Gastroesophageal sphincter (tissue), 4 donors: ENCODE results near the gene INPP4B. TPM values are rescaled to one million over a fixed set of nuclear protein-coding genes. Genes with fewer than 3 reads are reported as not detected.

Experiments
- ATAC-seq: fragments of 150-250 bp; one replicate; pipeline ENCODE4 v1.9.1; 2016; ENCODE audit warnings: mild to moderate bottlenecking, moderate library complexity
- H3K27ac ChIP-seq, 4 donors: fragments of 200-600 bp; sonication (generic) in 3 of 4; 1 replicate in 3 of 4; 2 replicates in 1 of 4; pipeline ENCODE4 v1.5.1; 2016 to 2019
- H3K27me3 ChIP-seq: fragments of 200-600 bp; sonication (generic); one replicate; pipeline ENCODE4 v1.5.1; 2019
- H3K36me3 ChIP-seq, 2 donors: fragments of 200-600 bp; sonication (generic); one replicate each; pipeline ENCODE4 v1.5.1; 2019; ENCODE audit warnings: control low read depth in 1 of 2
- H3K4me1 ChIP-seq, 3 donors: fragments of 200-600 bp; sonication (generic); 1 replicate in 2 of 3; 2 replicates in 1 of 3; pipeline ENCODE4 v1.5.1; 2016 to 2019; ENCODE audit warnings: control low read depth in 2 of 3
- H3K4me3 ChIP-seq, 2 donors: fragments of 200-600 bp; sonication (generic); one replicate each; pipeline ENCODE4 v1.5.1; 2019; ENCODE audit warnings: mild to moderate bottlenecking in 1 of 2, moderate library complexity in 1 of 2
- H3K9me3 ChIP-seq, 3 donors: fragments of 200-600 bp; sonication (generic); one replicate each; pipeline ENCODE4 v1.5.1; 2017 to 2019; ENCODE audit warnings: control low read depth in 2 of 3
- CTCF ChIP-seq, 4 experiments: fragments of 200-600 bp in 2 of 4; fragments of 450-650 bp in 2 of 4; sonication (generic) in 1 of 4; IDR thresholded peaks; one replicate each; pipeline ENCODE4 v1.5.1; 2017 to 2019; ENCODE audit warnings: antibody characterized with exemption in 4 of 4, mild to moderate bottlenecking in 2 of 4, moderate library complexity in 2 of 4
- EP300 ChIP-seq: sonication (generic); formaldehyde crosslinking; IDR thresholded peaks from one replicate; pipeline ENCODE4 v1.6.1; 2017; ENCODE audit warnings: antibody characterized with exemption, mild to moderate bottlenecking
- POLR2A ChIP-seq, 2 donors: fragments of 450-650 bp; IDR thresholded peaks; one replicate each; pipeline ENCODE4 v1.6.1; 2017; ENCODE audit warnings: antibody characterized with exemption in 2 of 2, mild to moderate bottlenecking in 2 of 2, moderate library complexity in 1 of 2
- POLR2AphosphoS5 ChIP-seq: sonication (generic); formaldehyde crosslinking; IDR thresholded peaks from one replicate; pipeline ENCODE4 v1.6.1; 2017; ENCODE audit warnings: antibody characterized with exemption
- WGBS, 2 donors: methylation state at CpG; one replicate each; pipeline ENCODE4 v1.1.5; 2018; ENCODE audit warnings: low coverage in 1 of 2; 5-methylcytosine and 5-hydroxymethylcytosine counted together
- total RNA-seq, 4 donors: library from RNA; depleted of rRNA; stranded (reverse); fragments of >200 nt; gene quantifications; one replicate each; pipeline ENCODE4 v1.1.0, GENCODE V29; 2016

Gene INPP4B
- total RNA-seq, 4 donors from 2014 or later = 17.6 to 63.8 (median 31.3) TPM

GRCh38 chr4:141977433-141977832, 868.7 kb downstream of the INPP4B start:
- Histone ChIP-seq H3K27me3 (no peaks in the 10 kb centered on the region), H3K27ac (no peak overlapping the region), H3K9me3 (peaks cover 0 to 5% (median 0%) of the 10 kb centered on the region in 3 donors), H3K36me3 (no peaks in the 10 kb centered on the region), H3K4me1 (no peaks in the 10 kb centered on the region), H3K4me3 (no peak overlapping the region)
- TF ChIP-seq POLR2AphosphoS5 (no peak), CTCF (IDR thresholded peaks at IDR 0.05) (no peak), POLR2A (IDR thresholded peaks at IDR 0.05) (no peak), EP300 (no peak)
- no peak for ATAC-seq
- WGBS, 2 donors = 87 to 95% methylated on average over 3 of the region's 3 CpGs
